ENCODE data around the gene CD200R1. TPM values are rescaled to one million over a fixed set of nuclear protein-coding genes. Genes with fewer than 3 reads are reported as not detected.

The CD200R1 gene
- total and polyA plus RNA-seq, 2 of the 13 experiments (the other 11 are each of a cell fraction or from before 2014, with no cell fraction given) = 0.04 TPM; not detected in 1

DNA sequence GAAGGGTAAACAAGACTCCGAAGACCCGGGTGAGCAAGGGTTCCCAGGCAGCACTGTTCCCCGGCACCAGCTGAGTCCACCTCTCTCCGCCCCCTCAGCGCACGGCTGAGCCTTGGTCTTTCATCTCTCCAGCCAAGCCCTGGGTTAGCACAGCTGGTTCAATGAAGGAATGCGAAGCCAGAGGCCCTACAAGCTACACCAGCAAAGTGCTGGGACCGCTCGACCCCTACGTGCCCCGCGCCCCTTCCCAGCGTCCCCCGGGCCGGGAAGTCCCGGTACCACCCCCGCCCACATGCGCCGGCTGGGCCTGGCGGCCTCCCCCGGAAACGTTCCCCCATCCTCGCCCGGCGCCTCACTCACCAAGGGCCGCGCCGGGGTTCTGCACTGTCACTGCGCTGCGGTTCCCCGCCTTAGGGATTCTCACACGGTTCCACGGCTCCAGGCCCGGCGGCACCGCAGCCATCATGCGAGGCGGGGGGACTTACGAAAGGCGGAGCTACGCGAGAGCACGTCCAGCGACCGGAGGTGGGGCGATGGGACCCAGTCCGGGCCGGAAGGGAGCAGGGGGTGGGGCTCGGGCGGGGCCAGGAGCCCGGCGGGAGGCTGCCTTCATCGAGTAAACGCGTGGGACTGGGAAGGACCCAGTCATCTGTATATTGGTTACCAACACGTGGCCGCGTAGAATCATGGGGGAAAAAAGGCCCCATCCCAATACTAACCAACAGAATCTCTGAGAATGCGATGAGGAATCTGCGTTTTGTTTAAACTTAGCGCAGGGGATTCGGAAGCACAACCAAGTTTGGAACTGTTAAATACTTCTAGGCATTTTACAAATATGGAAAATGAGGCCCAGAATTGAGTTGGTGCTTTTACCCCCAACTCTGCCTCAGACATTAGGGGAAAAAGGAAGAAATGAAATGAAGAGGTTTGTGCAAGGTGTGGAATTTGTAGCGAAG is 44.6 kb upstream of the CD200R1 start (continued):
- 0 out of 2 replicates have a peak, but pooled peaks have one; percentile 64 for TF ChIP-seq ZNF619 (CRISPR knock-in tag; IDR thresholded peaks at IDR 0.05)
- TF ChIP-seq, protein P1, sequence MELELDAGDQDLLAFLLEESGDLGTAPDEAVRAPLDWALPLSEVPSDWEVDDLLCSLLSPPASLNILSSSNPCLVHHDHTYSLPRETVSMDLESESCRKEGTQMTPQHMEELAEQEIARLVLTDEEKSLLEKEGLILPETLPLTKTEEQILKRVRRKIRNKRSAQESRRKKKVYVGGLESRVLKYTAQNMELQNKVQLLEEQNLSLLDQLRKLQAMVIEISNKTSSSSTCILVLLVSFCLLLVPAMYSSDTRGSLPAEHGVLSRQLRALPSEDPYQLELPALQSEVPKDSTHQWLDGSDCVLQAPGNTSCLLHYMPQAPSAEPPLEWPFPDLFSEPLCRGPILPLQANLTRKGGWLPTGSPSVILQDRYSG (CRISPR knock-in tag; IDR thresholded peaks at IDR 0.05) = no peak
- peak; percentile 82; the same call in 1 of the 2 replicates for TF ChIP-seq SALL2 (CRISPR knock-in tag; IDR thresholded peaks at IDR 0.05)
- no peak for TF ChIP-seq KDM1A (CRISPR knock-in tag; IDR thresholded peaks at IDR 0.05)
- no peak for TF ChIP-seq IKZF1 (IDR thresholded peaks at IDR 0.05)
- TF ChIP-seq HNF4G (IDR thresholded peaks at IDR 0.05; ENCODE audit: borderline replicate concordance, low read depth, low read length) = no peak
- TF ChIP-seq HNF4G (CRISPR knock-in tag; IDR thresholded peaks at IDR 0.05; ENCODE audit: borderline replicate concordance, low read depth) = 0 out of 2 replicates have a peak, but pooled peaks have one; percentile 15
- peak; percentile 93; the same call in 1 of the 2 replicates for TF ChIP-seq ZZZ3 (CRISPR knock-in tag; IDR thresholded peaks at IDR 0.05; ENCODE audit: borderline replicate concordance)
- no peak for TF ChIP-seq BHLHE40 (IDR thresholded peaks at IDR 0.05; ENCODE audit: low read length)
- TF ChIP-seq ZNF660 (CRISPR knock-in tag; IDR thresholded peaks at IDR 0.05; ENCODE audit: borderline replicate concordance, low read depth) = no peak
- peak in 1 of 2 experiments; percentile 89; a peak in 2 of 4 replicates for TF ChIP-seq KLF16 (CRISPR knock-in tag; IDR thresholded peaks at IDR 0.05)
- TF ChIP-seq NFATC3 (CRISPR knock-in tag; IDR thresholded peaks at IDR 0.05) = peak; percentile 88; the same call in 1 of the 2 replicates
- TF ChIP-seq RXRB (CRISPR knock-in tag; IDR thresholded peaks at IDR 0.05; ENCODE audit: borderline replicate concordance) = peak; percentile 33; the same call in 1 of the 2 replicates
- TF ChIP-seq TRIM24 (CRISPR knock-in tag; IDR thresholded peaks at IDR 0.05) = no peak
- peak; percentile 88 for TF ChIP-seq ZNF274 (CRISPR knock-in tag; IDR thresholded peaks at IDR 0.05)
- 0 out of 2 replicates have a peak, but pooled peaks have one; percentile 90 for TF ChIP-seq SNAPC2 (CRISPR knock-in tag; IDR thresholded peaks at IDR 0.05)
- TF ChIP-seq HNRNPH1 (optimal IDR thresholded peaks at IDR 0.05; ENCODE audit: low read depth, low read length) = no peak
- TF ChIP-seq, protein P2, sequence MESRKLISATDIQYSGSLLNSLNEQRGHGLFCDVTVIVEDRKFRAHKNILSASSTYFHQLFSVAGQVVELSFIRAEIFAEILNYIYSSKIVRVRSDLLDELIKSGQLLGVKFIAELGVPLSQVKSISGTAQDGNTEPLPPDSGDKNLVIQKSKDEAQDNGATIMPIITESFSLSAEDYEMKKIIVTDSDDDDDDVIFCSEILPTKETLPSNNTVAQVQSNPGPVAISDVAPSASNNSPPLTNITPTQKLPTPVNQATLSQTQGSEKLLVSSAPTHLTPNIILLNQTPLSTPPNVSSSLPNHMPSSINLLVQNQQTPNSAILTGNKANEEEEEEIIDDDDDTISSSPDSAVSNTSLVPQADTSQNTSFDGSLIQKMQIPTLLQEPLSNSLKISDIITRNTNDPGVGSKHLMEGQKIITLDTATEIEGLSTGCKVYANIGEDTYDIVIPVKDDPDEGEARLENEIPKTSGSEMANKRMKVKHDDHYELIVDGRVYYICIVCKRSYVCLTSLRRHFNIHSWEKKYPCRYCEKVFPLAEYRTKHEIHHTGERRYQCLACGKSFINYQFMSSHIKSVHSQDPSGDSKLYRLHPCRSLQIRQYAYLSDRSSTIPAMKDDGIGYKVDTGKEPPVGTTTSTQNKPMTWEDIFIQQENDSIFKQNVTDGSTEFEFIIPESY (CRISPR knock-in tag; IDR thresholded peaks at IDR 0.05) = no peak
- TF ChIP-seq TARDBP (CRISPR knock-in tag; IDR thresholded peaks at IDR 0.05) = peak; percentile 85
- TF ChIP-seq, protein P3, sequence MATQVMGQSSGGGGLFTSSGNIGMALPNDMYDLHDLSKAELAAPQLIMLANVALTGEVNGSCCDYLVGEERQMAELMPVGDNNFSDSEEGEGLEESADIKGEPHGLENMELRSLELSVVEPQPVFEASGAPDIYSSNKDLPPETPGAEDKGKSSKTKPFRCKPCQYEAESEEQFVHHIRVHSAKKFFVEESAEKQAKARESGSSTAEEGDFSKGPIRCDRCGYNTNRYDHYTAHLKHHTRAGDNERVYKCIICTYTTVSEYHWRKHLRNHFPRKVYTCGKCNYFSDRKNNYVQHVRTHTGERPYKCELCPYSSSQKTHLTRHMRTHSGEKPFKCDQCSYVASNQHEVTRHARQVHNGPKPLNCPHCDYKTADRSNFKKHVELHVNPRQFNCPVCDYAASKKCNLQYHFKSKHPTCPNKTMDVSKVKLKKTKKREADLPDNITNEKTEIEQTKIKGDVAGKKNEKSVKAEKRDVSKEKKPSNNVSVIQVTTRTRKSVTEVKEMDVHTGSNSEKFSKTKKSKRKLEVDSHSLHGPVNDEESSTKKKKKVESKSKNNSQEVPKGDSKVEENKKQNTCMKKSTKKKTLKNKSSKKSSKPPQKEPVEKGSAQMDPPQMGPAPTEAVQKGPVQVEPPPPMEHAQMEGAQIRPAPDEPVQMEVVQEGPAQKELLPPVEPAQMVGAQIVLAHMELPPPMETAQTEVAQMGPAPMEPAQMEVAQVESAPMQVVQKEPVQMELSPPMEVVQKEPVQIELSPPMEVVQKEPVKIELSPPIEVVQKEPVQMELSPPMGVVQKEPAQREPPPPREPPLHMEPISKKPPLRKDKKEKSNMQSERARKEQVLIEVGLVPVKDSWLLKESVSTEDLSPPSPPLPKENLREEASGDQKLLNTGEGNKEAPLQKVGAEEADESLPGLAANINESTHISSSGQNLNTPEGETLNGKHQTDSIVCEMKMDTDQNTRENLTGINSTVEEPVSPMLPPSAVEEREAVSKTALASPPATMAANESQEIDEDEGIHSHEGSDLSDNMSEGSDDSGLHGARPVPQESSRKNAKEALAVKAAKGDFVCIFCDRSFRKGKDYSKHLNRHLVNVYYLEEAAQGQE (IDR thresholded peaks at IDR 0.05; ENCODE audit: borderline replicate concordance in 1 of 2, low read depth in 1 of 2, low read length in 2 of 2) = no peak
- TF ChIP-seq ZNF644 (CRISPR knock-in tag; IDR thresholded peaks at IDR 0.05; ENCODE audit: low read depth) = peak; percentile 51; the same call in 1 of the 2 replicates
- TF ChIP-seq DNMT3B (CRISPR knock-in tag; conservative IDR thresholded peaks at IDR 0.05) = 0 out of 2 replicates have a peak, but pooled peaks have one; percentile 30
- TF ChIP-seq ZFP41 (CRISPR knock-in tag; IDR thresholded peaks at IDR 0.05; ENCODE audit: borderline replicate concordance) = peak; percentile 85; the same call in 1 of the 2 replicates

Data from HepG2 (cell line).